ENCODE measurements around the gene IQCF2.
"Not testable (repeated sequence)": the region's sequence is repeated elsewhere in the genome, so short reads cannot be mapped to it uniquely, and the experiment has no call there.

The IQCF2 gene

DNA sequence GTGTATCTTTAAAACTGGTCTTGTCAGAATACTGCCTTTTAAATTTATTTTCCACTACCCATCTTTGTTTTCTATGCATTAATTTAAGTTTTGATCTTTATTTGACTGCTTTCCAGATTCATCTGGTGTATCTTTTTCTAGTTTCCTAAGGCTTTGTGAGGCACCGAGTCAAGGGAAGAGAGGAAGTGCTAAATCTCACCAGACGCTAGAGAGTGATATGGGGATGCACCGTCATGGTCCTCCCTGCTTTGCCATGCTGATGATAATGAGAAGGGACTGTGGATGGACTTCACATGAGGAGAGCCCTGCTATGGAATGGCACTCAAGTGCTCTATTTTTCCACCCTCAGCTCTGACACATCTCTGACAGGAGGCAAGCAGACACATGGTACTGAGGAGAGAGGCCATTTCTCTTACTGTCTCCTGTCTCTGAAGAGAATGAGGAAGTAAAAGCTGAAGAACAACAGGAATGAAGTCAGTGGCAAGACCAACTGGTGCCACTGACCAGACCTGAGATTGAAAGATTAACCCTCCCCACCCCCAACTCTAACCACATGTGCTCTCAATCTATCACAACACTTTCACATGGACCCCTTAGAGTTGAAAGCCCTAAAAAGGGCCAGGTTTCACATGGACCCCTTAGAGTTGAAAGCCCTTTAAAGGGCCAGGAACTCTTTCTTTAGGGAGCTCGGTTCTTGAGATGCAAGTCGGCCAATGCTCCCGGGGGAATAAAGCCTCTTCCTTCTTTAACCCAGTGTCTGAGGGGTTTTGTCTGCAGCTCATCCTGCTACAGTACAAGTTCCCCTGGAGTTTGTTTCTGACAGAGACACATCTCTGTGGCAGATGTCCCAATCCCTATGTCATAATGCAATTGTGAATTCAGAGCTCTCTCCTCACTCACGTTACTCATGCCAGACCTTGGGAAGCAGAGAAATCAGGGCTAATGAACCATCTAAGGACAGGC, at the start of gene IQCF2:
Gene IQCF2, plus strand, starts transcription at position 913 of the 963 bp plus-strand sequence. CDS start 52 bp downstream, outside the sequence.
- DNase-seq, result no peak

DNA sequence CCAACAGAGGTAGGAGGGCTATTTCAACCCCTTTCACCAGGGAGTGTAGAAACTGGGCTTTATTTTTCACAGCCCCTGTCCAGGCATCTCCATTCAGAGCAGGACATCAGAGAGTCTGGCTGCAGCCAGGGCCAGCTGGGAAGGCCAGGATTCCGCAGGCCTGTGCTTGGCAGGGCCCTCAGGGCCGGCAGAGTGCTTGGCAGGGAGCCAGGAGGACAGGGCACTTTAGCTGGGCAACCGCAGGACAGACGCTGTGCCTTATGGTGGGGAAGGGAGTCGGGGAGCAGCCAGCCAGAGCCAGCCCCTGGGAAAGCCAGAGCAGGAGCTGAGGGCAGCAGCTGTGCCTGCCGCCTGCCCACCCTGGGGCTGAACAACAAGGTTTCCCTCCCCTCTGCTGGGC, 47.9 kb upstream of the IQCF2 start:
- DNase-seq, result no peak

DNA sequence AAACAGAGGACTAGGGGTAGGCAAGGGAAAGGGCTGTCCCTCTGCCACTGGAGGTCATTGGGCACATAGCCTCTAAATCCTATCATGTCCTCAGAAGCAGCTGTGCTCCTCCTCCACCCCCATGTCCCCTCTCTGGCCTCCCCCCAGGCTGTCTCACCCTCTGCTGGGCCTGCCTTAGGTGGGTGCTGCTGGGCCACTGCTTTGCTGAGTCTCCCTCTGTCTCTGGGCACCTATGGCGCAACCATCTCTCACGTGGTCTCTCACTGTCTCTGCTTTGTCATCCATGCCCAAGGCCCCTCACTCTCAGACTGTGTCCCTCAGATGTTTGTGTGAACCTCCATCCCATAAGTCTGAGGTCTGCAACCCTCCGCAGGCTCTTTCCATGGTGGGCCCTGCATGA, 47.4 kb upstream of the IQCF2 start:
- DNase-seq, result no peak

DNA sequence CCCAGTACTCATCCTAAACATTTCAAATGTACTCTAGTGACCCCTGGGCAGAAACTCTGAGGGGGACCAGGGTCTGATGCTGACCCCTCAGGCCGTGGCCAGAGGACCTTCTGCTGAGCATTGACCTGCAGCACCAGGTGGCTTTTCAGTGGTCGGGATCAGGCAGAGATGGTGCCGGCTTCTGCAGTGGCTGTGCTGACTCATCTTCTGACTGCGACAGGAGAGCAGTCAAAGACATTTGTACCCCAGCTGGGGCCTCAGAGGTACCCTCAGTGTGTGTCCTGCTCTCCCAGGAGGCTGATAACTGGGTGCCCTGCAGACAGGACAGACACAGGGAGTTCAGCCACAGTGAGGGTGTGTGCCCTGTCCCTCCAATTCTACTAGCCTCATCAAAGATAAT, 45.8 kb upstream of the IQCF2 start:
- DNase-seq, result no peak

DNA sequence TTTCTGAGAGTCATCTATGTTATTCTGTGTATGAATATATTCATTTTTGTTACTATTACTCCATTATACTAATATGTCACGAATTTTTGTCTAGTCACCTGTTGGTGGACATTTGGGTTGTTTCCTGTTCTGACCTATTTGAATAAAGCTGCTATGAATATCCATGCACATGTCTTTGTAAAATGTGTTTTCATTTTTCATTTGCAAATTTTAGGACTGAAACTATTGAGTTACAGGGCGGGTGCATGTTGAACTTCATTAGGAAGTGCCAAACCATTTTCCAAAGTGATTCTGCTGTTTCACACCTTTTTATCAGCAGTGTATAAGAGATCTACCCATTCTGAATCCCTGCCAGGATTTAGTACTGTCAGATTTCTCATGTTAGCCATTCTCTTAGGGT, 44.7 kb upstream of the IQCF2 start:
- DNase-seq, result no peak

DNA sequence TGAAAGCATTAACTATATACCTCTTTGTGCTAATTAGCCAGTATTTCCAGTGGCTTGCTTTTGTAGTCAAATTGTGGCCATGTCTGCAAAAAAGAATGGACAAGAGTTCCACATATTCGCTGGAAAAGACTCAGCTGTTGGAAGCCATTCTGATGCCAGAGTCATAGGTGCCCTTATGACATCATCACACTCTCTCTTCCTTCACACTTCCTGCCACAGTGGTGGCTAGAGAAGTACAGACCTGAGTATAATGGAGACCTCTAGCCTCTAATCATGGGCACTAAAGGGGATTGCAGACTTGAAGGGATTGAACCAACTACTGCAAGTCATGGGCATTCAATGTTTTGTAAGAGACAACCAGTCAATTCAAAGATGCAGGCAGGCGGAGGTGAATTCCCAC, 44.0 kb upstream of the IQCF2 start:
- no peak for DNase-seq

DNA sequence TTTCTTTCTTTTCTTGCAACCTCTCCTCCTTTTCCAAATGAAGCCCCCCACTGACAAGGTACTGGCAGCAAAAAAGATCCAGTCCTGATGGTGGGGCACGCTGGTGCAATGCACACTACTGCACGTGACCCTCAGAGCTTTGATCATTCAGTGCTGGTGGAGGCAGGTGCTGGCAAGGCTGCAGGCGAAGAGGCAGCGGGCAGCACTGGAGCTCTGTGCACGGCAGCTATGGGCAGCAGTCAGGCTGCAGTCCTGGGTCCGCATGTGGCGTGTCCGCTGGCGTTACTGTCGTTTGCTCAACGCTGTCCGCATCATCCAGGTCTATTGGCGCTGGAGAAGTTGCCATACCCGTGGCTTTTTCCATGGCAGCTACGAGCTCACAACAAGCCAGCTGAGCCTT, 42.3 kb upstream of the IQCF2 start:
- DNase-seq, result no peak

DNA sequence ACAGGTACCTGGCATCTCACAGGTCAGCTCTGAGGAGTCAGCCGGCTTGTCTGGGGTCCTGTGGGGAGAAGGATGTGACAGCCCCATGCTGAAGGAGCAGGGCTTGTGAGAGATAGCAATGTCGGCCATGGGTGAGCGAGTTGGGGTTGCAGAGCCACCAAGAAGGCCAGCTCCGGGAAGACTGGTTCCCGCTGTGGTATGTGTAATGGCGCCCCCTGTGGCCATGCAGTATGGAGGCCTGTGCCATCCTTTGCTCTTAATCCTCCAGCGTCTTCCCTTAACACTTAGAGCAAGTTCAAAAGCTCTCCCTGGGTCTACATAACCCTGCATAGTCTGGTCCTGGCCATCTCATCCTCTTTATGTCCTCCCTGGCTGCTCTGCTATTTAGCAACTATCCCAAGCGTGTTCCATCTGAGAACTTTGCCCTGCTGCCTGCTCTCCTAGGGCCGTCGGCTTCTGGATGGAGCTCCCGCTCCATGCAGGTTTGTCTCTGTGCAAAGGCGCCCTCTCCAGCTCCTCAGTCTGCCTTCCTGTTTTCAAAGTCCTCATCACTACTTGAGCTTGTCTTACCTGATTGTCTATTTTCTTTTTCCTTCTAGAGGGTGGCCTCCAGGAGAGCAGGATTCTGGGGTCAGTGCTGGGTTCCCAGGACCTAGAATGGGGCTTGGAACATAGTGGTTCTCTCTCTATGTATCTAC, 41.6 kb upstream of the IQCF2 start:
- no peak for DNase-seq

DNA sequence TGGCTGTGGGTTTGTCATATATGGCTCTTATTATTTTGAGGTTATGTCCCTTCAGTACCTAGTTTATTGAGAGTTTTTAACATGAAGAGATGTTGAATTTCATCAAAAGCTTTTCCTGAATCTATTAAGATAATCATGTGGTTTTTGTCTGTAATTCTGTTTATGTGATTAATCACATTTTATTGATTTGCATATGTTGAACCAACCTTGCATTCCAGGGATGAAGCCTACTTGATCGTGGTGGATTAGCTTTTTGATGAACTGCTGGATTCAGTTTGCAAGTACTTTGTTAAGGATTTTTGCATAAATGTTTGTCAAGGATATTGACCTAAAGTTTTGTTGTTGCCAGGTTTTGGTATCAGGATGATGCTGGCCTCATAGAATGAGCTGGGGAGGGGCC, 33.1 kb upstream of the IQCF2 start:
- no peak for DNase-seq

DNA sequence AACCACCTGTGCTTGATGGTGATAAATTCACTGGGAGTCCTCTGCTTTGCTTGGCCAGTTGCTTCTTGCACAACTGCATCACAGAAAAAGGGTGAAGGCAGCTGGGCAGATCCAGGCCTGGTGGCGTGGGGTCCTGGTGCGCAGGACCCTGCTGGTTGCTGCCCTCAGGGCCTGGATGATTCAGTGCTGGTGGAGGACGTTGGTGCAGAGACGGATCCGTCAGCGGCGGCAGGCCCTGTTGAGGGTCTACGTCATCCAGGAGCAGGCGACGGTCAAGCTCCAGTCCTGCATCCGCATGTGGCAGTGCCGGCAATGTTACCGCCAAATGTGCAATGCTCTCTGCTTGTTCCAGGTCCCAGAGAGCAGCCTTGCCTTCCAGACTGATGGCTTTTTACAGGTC, 31.1 kb upstream of the IQCF2 start:
- DNase-seq, result no peak

DNA sequence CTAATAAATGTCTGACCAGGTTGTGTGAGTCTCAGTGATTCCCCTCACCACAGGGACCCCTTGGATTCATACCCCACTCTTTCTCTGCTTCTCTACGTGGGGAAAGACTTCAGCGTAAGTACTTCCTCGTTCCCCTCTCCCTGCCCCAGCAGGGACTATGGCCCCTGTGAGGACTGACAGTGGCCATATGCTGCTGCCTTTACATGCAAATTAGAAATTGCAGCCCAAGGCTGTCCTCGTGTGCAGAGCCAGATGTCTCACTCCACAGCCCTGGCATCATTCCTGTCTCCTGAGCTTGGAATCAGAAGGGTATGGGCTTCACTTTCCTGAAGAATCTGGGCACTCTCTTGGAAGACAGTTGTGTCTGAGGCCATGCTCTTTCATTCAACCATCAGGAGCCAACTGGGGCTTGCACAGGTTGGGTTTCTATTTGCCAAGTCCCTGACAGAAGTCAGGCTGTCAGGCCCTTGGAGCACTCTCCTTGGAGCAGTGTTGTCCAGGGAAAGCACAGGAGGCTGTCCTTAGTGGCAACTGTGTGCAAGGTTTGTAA, 30.5 kb upstream of the IQCF2 start:
- DNase-seq, result no peak

DNA sequence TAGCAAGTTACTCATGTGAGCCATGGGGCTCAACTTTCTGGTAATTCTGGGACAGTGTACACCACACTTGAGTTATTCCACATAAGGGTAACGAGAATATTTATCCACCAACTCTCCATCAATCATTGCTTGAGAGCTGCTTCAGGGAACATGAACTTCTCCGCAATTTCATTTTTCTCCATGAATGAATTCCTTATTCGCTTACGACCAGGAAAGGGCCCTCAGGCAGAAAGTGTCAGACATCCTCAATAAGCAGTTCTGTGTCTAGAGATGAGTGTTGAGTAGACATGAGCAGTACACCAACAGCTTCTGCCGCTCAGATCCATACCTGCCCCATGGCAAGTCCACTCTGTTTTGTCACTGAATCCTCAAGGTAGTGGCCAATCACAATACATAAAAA, 24.8 kb upstream of the IQCF2 start:
- DNase-seq, result no peak

DNA sequence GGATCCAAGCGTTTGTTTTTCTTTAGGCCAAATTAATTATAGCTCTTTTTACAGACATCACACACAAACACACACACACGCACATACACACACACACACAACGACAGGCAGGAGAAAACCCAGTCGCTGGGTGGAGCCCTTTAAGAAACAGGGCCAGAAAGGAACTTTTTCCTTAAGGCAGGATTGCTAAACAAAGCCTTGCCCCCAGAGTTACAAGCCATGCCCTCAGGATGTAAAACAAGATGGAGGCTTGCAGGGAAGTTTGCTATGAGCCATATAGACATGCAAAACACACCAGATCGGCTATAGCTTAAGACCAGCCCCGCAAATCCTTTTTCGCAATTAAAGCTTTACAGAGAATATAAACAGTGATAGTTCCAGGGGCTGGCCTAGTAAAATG, 16.3 kb upstream of the IQCF2 start:
- no peak for DNase-seq

DNA sequence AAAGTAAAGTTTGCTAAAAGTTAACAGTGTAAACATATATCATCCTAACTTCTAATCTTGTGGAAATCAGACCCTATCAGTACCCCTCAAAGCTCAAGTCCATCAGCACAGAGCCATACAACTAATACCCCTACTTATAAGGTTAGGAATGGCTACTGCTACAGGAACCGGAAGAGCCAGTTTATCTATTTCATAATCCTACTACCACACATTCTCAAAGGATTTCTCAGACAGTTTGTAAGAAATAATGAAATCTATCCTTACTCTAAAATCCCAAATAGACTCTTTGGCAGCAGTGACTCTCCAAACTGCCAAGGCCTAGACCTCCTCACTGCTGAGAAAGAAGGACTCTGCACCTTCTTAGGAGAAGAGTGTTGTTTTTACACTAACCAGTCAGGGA, 6.0 kb upstream of the IQCF2 start:
- not testable (repeated sequence) for DNase-seq

DNA sequence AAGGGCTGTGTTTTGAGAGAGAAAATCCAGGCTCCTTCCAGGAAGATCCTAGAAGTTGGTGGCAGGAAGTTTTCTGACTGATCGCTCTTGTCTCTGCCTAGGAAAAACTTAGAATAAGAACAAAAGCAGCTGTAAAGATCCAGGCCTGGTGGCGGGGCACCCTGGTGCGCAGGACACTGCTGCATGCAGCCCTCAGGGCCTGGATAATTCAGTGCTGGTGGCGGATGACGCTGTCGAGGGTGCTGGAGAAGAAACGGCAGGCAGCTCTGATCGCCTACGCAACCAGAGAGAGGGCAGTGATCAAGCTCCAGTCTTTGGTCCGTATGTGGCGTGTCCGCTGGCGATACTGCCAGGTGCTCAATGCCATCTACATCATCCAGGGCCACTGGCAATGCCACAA, 1.5 kb downstream of the IQCF2 start:
- no peak for DNase-seq

DNA sequence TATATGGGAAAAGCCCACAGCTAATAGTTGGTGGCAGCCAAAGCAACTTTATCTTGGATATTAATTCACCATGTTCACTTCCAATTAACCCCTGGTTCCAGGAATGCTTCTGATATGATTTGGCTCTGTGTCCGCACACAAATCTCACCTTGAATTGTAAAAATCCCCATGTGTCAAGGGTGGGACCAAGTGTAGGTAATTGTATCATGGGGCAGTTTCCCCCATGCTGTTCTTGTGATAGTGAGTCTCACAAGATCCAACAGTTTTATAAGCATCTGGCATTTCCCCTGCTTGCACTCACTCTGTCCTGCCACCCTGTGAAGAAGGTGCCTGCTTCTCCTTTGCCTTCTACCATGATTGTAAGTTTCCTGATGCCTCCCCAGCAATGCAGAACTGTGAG, 7.5 kb downstream of the IQCF2 start:
- DNase-seq, result not testable (repeated sequence)

DNA sequence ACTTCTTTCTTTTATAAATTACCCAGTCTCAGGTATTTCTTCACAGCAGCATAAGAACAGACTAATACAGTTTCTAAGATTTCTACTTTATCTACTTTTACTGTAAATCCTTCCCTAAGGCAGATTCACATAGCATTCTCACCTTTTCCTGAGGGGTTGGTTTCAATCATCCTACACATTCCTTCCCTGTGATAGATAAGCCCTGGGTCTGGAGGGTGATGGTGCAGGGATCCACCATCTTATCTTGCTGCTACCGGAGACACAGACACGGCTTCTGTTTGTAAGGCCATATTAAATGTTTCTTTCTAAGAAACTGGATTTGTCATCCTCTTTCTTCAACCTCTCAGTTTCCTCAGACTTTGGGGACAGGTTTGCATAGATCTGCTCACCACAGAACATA, 7.9 kb downstream of the IQCF2 start:
- DNase-seq, result no peak

DNA sequence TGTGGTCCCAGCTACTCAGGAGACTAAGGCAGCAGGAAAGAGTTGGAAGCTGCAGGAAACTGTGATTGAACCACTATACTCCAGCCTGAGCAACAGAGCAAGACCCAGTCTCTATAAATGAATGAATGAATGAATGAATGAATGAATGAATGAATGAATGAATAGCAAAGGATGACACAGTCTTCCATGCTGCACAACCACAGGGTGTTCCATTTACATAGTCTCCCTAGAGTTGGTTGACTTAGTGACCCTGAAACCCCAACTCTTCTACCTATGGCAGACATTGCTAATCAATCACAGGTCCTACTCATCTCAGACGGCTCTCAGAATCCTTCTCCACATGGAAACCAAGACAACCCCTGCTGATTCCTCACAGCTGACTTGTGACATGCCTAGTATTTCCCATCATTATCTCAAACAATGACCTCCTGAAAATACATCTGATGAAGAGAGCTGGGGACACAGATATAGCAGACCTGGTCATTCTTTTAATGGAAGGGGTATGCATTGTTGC, 11.9 kb downstream of the IQCF2 start:
- no peak for DNase-seq

DNA sequence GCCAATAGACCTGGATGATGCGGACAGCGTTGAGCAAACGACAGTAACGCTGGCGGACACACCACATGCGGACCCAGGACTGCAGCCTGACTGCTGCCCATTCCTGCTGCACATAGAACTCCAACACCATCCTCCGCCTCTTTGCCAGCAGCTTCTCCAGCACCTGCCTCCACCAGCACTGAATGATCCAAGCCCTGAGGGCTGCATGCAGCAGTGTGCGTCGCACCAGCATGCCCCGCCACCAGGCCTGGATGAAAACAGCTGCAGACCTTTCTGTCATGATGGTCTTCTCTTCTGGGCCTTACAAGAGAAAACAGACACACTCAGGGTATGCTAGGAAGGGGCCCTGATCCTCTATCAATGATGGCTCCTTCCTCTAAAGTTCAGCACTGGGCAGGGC, 12.5 kb downstream of the IQCF2 start:
- DNase-seq, result no peak

DNA sequence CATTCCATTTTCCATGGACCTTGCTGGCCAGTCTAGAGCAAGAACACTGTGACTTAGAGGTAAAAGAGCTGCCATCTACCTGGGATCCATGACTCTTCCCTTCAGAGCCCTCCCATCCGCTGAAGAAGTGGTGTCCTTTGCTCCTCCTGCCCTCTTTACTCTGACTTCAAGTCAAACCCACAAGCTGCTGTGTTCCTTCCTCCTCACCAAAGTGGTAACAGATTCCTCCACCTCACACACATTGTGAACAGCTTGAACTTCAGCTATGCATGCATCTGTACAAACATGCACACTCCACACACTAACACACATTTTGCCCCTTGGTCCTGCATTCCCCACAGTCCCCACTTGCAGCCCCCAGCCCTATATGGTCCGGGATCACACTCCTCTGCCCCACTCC, 13.0 kb downstream of the IQCF2 start:
- DNase-seq, result no peak

DNA sequence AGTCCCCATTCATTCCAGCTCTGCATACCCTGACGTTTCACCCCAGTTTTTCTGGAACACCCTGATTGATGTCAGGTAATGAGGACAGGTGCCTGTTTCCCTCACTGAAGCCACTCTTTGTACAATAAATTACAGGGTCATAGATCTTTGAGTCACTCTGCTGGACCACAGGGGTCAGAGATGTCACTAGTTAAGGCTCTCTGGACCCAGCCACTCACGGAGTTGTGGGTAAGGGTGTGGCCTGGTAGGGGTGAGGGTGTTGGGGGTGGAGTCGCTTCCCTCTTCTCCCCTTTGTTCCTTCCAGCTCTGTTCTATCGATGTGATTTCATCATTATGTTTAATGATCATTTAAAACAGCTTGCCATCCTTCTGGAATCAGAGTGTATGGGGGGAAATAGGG, 13.5 kb downstream of the IQCF2 start:
- no peak for DNase-seq

DNA sequence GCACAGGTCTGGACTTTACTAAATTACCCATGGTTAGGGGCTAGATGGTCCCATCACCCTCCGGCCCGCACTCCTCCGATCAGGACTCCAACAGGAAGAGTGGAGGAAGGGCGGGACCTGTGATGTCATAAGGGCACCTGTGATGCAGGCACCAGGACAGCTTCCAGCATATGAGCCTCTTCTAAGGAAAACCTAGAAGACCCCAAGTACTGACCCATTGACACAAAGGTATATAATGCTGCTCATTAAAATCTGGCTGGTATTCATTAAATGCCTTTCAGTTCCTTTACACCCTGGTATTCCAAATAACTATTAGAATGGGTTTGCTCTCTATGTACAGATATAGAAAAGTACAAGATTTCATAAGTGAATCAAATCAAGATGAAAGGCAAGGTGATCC, 14.1 kb downstream of the IQCF2 start, which contains the start of gene IQCF5:
Gene IQCF5, minus strand, starts transcription at position 101 of the 400 bp plus-strand sequence. Its CDS starts 70 bp downstream, at position 31.
- no peak for DNase-seq

DNA sequence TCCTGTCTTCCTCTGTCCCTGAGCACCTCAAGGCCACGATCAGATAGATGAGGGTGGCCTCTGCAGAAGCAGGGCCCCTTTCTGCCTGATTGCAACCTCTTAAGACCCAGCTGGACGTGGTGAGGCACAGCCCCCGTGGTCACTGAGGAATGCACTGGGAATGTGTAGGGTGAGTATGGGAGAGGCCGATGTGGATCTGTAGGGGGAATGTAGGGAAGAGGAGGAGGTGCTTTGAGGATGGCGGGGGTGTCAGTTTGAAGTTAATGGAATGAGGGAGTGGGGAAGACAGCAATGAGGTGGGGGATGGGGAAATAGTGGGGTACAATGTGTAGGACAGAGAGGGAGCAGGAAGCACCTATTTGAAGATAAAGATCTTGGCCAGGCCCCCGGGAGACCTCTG, 14.8 kb downstream of the IQCF2 start:
- no peak for DNase-seq

DNA sequence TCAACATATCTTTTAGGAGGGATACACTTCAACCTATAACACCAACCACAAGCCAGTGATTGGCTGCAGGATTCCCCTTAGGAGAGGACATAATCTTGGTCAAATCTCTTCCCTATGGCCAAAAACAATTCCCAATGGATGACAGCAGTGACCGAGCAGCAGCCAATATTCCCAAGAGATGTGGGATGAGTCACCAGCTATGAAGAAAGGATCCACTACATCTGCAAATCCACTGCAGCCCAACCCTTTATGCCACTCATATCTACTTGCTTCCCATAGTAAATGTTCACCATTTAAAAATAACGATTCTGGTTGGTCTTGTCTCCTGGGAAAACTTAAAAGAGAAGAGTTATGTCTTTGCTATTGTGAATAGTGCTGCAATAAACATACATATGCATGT, 18.5 kb downstream of the IQCF2 start:
- no peak for DNase-seq

Measured in NCI-H2227 treated with DMSO at 0.1 percent for 48 hours (cell line).